Measurements from ENCODE around the gene UBE3C.

The UBE3C gene

DNA sequence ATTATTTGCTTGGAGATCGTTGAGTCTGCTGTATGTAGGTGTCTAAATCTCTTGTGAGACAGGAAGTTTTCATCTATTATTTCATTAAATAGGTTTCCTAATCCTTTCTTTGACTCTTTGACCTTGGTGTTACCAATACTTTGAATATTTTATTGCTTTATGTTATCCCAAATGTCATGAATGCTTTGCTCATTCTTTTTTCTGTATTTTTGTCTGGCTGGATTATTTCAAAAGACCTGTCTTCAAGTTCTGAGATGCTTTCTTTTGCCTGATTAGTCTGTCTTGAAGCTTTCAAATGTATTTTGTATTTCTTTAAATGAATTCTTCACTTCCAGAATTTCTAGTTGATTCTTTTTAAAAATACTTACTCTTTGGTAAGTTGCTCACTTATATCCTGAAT, 27.3 kb downstream of the UBE3C start:
- intact Hi-C loops (cut with DNase I), result no loop called here
- no peak for DNase-seq

DNA sequence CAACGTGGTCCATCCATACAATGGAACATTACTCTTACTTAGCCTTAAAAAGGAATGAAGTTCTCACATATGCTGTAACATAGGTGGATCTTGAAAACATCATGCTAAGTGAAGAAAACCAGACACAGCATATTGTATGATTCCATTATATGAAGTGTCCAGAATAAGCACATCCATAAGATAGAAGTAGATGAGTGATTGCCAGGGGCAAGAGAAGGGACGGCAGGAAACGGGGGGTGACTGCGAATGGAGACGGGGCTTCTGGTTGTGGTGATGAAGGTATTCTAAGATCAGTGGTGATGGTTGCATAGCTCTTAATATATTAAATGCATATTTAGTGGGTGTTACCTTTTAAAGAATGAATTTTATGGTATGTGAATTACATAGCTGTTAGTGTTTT, 29.8 kb downstream of the UBE3C start:
- DNase-seq, result no peak
- intact Hi-C loops (cut with DNase I), result no loop called here

- intact Hi-C loops (cut with DNase I), result no loop called here
- DNase-seq, result no peak
Observed at GRCh38 chr7:157176771-157177170, 38.0 kb downstream of the UBE3C start.

DNA sequence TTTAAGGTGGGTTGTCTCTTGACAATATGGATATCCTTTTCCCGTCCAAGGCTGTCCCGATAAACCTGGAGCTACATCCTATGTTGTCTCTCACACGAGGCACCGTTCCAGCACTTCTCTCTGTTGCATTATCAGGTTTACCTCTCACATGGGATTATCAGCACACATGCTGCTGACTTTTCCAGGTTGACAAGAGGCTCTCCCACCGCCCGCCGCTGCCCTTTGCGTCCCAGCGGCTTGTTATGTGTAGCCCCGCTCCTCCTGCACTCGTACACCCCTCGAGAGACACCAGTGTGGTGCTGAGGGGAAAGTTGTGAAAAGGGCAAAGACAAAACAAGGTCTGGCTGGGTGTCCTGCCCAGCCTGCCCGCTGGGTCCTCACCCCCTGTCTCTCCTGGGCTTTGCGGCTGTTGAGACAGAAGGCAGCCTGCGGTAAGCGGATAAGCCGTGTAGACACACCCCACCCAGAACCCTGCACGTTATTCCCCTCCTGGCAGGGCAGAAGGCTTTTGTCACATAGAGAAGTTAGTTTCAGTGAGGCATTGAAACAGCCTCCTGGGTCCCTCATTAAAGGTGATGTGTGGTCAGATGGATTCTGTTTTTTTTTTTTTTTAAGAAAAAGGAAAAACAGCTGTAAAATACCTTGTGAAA, 38.7 kb downstream of the UBE3C start:
- intact Hi-C loops (cut with DNase I), result no loop called here
- DNase-seq, result no peak

DNA sequence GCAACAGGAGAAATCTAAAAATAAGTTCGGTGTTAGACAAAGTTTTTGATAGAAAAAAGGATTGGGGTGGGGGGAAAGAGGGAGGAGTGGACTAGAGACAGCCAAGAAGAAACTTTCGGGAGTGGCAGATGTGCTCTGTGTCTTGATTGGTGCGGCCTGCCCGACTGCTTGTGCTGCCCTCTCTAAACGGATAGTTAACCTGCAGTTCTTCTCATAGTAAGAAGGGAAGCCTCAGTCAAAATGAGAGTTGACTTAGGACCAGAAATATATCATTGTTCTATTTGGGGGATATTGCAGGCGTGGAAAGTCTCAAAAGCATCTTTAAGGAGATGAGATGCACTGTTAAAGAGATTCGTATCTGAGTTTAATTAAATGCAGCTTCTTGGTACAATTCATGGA, 39.3 kb downstream of the UBE3C start:
- intact Hi-C loops (cut with DNase I), result no loop called here
- DNase-seq, result no peak

DNA sequence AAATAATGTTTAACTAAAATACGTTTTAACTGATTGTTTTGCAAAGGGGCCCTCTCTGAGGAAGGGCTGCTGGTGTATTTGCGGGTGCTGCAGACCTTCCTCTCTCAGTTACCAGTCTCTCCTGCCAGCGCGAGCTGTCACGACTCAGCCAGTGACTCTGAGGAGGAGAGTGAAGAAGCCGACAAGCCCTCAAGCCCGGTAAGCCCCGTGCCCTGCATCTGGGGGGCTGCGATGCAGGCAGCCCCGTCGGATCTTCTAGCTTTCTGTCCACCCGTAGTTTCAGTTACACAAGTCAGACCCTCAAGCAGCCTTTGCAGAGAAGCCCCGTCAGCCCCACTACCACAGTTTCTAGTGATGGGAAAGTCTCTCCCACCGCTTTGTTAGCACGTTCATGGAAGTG, 45.1 kb downstream of the UBE3C start:
- DNase-seq, result no peak
- intact Hi-C loops (cut with DNase I), result no loop called here

DNA sequence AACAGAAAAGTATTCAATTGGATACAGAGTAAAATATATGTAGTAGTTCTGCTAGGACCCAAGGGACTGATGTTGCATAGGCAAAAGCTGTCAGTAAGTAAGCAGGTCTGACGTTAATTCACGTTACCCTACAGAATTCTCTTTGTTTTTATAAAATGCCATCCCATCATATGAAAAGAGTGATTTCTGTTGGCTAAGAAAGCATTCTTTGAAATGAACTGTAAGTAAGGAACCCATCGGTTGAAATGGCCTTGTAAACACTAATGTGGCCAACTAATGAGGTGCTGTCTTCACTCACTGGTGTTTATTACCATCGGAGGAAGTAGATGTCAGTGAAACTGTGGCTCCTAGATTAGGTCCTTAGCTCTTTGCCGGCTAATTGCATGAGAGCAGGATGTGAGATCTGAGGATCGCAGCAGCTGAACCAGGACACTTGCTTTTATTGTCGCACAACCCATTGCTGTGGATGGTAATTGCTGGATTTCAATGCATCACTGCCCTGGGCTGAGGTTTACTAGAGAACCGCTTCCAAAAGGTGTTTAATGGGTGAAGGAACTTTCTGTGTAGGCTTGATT, 49.5 kb downstream of the UBE3C start:
- no peak for DNase-seq
- intact Hi-C loops (cut with DNase I), result no loop called here

- no peak for DNase-seq
- intact Hi-C loops (cut with DNase I), result no loop called here
Observed at GRCh38 chr7:157189405-157189804, 50.7 kb downstream of the UBE3C start.

DNA sequence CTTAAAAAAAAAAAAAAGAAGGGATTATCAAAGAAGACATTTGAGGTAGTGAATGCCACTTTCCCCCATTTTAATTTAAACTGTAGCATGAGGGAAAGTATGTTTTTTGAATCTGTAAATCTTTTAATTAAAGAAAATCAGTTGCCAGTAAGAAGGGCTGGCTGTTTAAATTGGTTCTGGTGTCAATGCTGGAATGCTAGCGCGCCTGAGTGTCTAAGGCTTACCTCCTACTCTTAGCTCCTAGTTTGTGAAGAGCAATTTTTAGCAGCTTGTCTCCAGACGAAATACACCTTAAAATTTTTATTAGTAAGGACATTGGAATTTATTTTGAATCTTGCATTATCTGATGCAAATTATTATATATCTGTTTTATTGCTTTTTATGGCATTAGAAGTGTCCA, 54.1 kb downstream of the UBE3C start:
- no peak for DNase-seq
- intact Hi-C loops (cut with DNase I), result no loop called here

DNA sequence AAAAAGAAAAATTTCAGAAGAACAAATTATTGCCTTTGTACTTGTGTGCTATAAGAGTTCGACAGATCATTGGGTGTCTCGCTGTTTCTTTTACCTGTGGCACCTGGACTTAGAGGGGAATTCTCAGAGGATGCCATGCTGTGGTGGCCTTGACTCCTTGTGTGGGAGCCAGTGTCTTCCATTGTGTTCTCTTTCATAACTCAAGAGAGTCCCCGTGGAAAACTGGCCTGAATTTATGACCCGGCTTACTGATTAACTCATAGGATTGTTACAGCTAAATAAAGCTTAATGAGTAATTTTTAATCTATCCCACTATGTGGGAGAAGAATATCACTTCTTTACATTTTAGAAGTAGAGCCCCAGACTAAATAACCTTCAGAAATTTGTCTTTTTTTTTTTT, 54.5 kb downstream of the UBE3C start:
- DNase-seq, result no peak

GRCh38 chr7:157194948-157195347, 56.2 kb downstream of the UBE3C start:
- no peak for DNase-seq
- intact Hi-C loops (cut with DNase I), result no loop called here

More for the DNA sequence above, 54.5 kb downstream of the UBE3C start:
- intact Hi-C loops (cut with DNase I), result no loop called here

GRCh38 chr7:157195868-157196267, 57.1 kb downstream of the UBE3C start:
- DNase-seq, result no peak
- intact Hi-C loops (cut with DNase I), result no loop called here

DNA sequence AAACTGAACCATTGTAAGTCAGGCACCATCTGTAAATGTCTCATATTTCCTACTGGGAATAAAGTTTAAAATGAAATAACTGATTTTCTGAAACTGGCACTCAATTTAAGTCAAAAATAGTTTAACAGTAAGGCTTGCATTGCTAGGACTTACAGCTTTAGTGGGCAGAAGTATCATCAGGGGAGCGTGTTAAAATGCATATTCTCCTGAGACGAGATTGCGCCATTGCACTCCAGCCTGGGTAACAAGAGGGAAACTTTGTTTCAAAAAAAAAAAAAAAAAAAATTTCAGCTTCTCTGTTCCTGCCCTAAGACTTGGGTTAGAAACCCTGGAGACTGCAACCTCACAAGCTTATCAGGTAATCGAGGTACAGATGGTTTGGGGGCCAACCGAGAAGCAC, 65.4 kb downstream of the UBE3C start:
- intact Hi-C loops (cut with DNase I), result no loop called here
- no peak for DNase-seq

DNA sequence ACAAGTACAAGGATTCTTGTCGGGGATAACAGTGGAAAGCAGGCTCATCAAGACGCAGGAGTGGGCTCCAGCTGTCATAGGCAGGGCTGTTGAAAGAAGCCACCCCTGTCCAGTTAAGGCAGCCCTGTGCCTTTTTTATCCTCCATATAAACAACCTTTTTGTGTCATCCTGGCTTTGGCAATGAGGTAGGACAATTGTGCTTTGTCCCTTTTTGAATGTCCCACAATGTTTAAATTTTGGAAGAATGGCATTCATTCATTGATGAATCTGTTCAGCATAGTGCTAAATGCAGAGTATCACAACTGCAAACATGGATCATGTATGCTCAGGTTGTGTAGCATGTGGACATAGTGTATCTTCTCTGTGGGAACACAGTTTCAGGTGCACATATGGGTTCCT, 66.7 kb downstream of the UBE3C start:
- DNase-seq, result no peak
- intact Hi-C loops (cut with DNase I), result no loop called here

GRCh38 chr7:157208571-157209413, 70.1 kb downstream of the UBE3C start:
- intact Hi-C loops (cut with DNase I), result no loop called here

GRCh38 chr7:157210682-157211081, 72.0 kb downstream of the UBE3C start:
- DNase-seq, result no peak
- intact Hi-C loops (cut with DNase I), result no loop called here

More at GRCh38 chr7:157208571-157209413, 70.1 kb downstream of the UBE3C start:
- DNase-seq, result no peak

DNA sequence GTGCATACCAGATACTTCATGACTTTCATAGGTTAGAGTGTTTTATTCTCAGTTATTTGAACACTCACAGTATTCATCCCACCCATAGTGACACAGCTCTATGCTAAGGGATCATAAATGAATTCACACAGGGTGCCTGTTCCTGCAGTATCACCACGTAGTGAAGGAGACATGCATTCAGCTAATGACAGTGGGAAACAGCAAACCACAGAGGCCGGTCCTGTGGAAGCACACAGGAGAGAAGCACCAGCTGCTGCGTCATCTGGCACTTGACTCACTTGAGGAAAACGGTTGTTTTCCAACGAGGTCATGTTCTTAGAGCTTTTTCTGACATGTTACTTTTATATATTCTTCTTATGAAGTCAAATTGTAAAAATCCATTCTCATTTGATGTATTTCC, 73.0 kb downstream of the UBE3C start:
- intact Hi-C loops (cut with DNase I), result no loop called here
- peak in 4 of 10 donors; percentile 14 to 78 (median 42) for DNase-seq

DNA sequence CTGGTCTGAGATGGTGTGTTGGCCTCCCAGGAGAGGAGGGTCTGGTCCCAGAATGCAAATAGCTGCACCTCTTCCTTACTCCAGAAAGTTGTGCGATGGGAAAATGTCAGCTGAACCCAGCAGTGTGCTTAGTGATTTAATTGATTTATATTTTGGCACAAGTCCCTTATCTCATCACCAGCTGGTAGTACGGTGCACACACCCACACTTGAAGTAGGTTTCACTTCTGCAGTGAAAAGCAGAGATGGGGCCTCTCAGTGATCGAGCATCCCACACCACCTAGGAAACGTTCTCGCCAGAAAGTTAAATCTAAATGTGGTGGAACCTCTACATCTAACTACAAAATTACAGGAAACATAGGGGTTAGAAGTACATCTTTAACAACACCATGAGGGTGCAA, 80.4 kb downstream of the UBE3C start:
- intact Hi-C loops (cut with DNase I), result no loop called here
- no peak for DNase-seq

- intact Hi-C loops (cut with DNase I), result loop anchor here (10.0 kb wide), 1 partner anchor 86 kb away; the partner anchor contains the start of gene UBE3C
- DNase-seq, result no peak
Observed at GRCh38 chr7:157220916-157221569, 82.3 kb downstream of the UBE3C start.

DNA sequence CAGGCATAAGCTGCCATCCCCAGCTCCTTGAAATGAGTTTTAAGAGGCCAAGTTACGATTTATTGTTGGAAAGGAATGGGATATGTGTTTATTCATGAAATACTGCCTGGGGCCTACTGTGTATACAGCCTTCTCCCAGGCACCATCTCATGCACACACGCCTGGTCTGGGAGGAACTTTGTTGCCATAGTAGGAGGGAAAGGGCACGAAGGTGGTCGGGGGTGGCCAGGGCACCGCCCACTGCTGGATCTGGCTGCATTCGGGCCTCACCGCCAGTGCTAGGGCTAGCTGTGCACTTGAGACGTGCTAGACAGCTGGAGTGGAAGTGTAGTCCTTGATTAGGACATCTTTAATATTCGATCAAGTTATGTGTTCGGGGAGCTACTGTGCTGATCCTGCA, 84.0 kb downstream of the UBE3C start:
- no peak for DNase-seq
- intact Hi-C loops (cut with DNase I), result loop anchor here (10.0 kb wide), 1 partner anchor 88 kb away; the partner anchor contains the start of gene UBE3C

GRCh38 chr7:157224627-157225026, 85.9 kb downstream of the UBE3C start:
- intact Hi-C loops (cut with DNase I), result loop anchor here (10.0 kb wide), 1 partner anchor 90 kb away; the partner anchor contains the start of gene UBE3C
- no peak for DNase-seq

Data from posterior cingulate gyrus (tissue), 11 donors.